OCI-LY7 (cell line): ENCODE measurements around the gene GREB1. TPM values are rescaled to one million over a fixed set of nuclear protein-coding genes. Genes with fewer than 3 reads are reported as not detected.

Experiments
- BruUV-seq: library from RNA; stranded (reverse); fragments of 400-500 nt; replicated peaks from 2 replicates; lab custom pipeline; 2021; lab: Mats Ljungman, UMichigan
- CTCF ChIA-PET: fragments of 300-600 bp; sonication (Branson Sonifier 250); formaldehyde crosslinking; loops from one replicate; lab custom pipeline; 2022; ENCODE audit warnings: antibody characterized with exemption; ENCODE audit not compliant: unreplicated experiment; lab: Charles Lee
- POLR2A ChIA-PET: fragments of 300-600 bp; sonication (Branson Sonifier 250); formaldehyde crosslinking; loops from one replicate; lab custom pipeline; 2022; ENCODE audit warnings: antibody characterized with exemption; lab: Charles Lee
- DNase-seq: peaks from one replicate; pipeline ENCODE4 v3.0.0-alpha.2; 2015; ENCODE audit warnings: low spot score
- H2AFZ ChIP-seq: fragments of 200-600 bp; sonication (generic), shearing (Covaris generic); 2 replicates; pipeline ENCODE4 v1.6.1; 2014; ENCODE audit warnings: mild to moderate bottlenecking, antibody characterized with exemption, low read length, moderate library complexity
- H3K27ac ChIP-seq: fragments of 200-600 bp; sonication (generic); 2 replicates; pipeline ENCODE4 v1.5.1; 2014; ENCODE audit warnings: mixed run types, low read depth, mild to moderate bottlenecking, moderate library complexity, low read length, inconsistent platforms; ENCODE audit not compliant: poor library complexity, severe bottlenecking
- H3K36me3 ChIP-seq: fragments of 200-600 bp; sonication (generic); 2 replicates; pipeline ENCODE4 v1.6.1; 2014; ENCODE audit warnings: mild to moderate bottlenecking, antibody characterized with exemption, low read length, moderate library complexity, mixed read lengths; ENCODE audit not compliant: insufficient read depth
- H3K4me1 ChIP-seq: fragments of 200-600 bp; sonication (generic); 2 replicates; pipeline ENCODE4 v1.5.1; 2014; ENCODE audit warnings: mild to moderate bottlenecking, low read length; ENCODE audit not compliant: insufficient read depth, poor library complexity, severe bottlenecking
- H3K4me2 ChIP-seq: fragments of 200-600 bp; sonication (generic); 2 replicates; pipeline ENCODE4 v1.6.1; 2014; ENCODE audit warnings: mild to moderate bottlenecking, low read length
- H3K4me3 ChIP-seq: fragments of 200-600 bp; sonication (generic); 2 replicates; pipeline ENCODE4 v1.5.1; 2014; ENCODE audit warnings: mild to moderate bottlenecking, low read depth, low read length; ENCODE audit not compliant: poor library complexity, severe bottlenecking
- H3K79me2 ChIP-seq: fragments of 200-600 bp; sonication (generic); 2 replicates; pipeline ENCODE4 v1.6.1; 2016; ENCODE audit warnings: low read depth, mild to moderate bottlenecking, low read length, moderate library complexity, mixed read lengths; ENCODE audit not compliant: insufficient read depth
- H3K9me2 ChIP-seq: fragments of 200-600 bp; sonication (generic); 2 replicates; pipeline ENCODE4 v1.6.1; 2016; ENCODE audit warnings: mild to moderate bottlenecking, low read length, mixed read lengths; ENCODE audit not compliant: insufficient read depth
- H3K9me3 ChIP-seq: fragments of 200-600 bp; sonication (generic); 2 replicates; pipeline ENCODE4 v1.6.1; 2014; ENCODE audit warnings: mild to moderate bottlenecking, mixed run types, low read length, mixed read lengths
- H4K20me1 ChIP-seq: fragments of 200-600 bp; sonication (generic); 2 replicates; pipeline ENCODE4 v1.6.1; 2014; ENCODE audit warnings: mild to moderate bottlenecking, antibody characterized with exemption, low read length, moderate library complexity, mixed read lengths; ENCODE audit not compliant: insufficient read depth
- EZH2phosphoT487 ChIP-seq: fragments of 200-600 bp; sonication (generic); IDR thresholded peaks from 2 replicates; pipeline ENCODE4 v1.6.1; 2018; ENCODE audit warnings: low read depth, borderline replicate concordance, mild to moderate bottlenecking, mixed run types, antibody characterized with exemption, low read length, moderate library complexity, mixed read lengths
- intact Hi-C: fragments of 100-400 bp; cut with micrococcal nuclease; formaldehyde crosslinking; loops from one replicate; pipeline ENCODE4 v1.10.0; 2022; ENCODE audit not compliant: unreplicated experiment
- total RNA-seq, 2 experiments: library from RNA; depleted of rRNA in 1 of 2; stranded (reverse); fragments of >200 nt in 1 of 2; shearing (Covaris generic) in 1 of 2; gene quantifications; 2 replicates each; pipeline ENCODE4 v1.2.3, GENCODE V29; 2014 to 2022
- TF ChIP-seq, protein P1 (sequence below): fragments of 200-600 bp; sonication (generic); conservative IDR thresholded peaks from 2 replicates; pipeline ENCODE4 v1.5.1; 2014; ENCODE audit warnings: mild to moderate bottlenecking, antibody characterized with exemption, low read length, moderate library complexity, mixed read lengths

GREB1 gene
- total RNA-seq, 2 experiments from 2014 or later, result 3.5 to 8.4 TPM

DNA sequence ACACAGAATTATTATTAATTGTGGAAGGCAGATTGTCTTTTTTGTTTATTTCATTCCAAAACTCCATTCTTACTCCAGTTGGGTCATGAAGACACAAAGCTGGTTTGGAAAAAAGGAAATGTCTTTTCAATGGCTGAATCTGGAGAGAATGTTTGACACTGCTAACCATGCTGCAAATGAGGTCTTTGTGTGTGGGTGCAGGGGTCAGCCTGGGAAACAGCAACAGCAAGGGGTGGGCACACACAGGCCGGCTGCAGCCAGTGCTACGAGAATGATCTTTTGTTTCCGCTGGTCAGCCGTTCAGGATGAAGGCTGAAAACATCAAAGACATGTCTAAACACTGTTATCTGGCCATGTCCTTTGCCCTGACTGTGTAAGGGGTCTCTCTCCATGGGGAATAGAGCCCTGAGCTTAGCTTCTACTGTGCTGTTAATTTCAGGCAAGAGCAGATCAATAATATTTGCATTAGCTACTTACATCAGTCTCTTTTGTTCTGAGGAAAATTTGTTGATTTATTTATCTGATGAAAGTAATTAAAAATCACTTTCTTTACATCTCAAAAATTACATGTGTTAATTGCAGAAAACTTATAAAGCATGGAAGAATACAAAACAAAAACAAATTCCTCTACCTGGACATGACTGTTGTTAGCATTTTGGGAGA lies 34.6 kb upstream of the GREB1 start:
- BruUV-seq, result no TSS peak
- CTCF ChIA-PET, result interaction anchor here (0.5 kb wide), 1 partner anchor 666 kb away, joined by 19 read pairs; no protein-coding TSS in a partner anchor

DNA sequence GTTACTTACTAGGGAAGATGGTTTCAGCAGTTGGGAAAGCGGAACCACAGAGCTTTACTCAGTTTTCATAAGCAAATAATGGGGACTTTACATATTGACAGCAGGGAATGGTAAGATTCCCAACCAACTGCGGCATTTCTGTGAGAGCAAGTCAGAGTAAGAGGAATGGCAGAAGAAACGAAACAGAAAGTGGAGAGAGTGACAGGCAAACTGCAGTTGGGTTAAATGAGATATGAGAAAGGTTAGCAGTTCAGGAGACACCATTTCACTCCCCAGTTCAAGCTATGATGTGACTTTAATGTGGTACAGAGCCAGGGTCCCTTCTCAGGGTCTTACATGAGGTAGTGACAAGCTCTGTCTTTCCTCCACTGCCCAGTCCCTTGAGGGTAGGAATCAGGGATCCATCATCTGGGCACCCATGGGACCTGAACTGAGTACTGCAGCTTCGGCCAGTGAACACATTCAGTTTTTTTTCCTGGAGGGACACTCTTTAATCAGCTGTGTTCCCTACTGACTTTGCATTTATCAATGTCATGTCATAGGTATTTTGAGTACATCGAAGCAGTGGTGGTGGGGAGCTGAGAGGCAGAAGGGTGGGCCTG lies 33.0 kb upstream of the GREB1 start:
- CTCF ChIA-PET, result no interaction called here
- POLR2A ChIA-PET, result no interaction called here
- Histone ChIP-seq H3K4me1 (no peaks in the 10 kb centered on the region), H3K36me3 (no peaks in the 10 kb centered on the region), H3K4me2 (no peak overlapping the region), H4K20me1 (no peaks in the 10 kb centered on the region), H3K9me3 (no peaks in the 10 kb centered on the region), H3K27ac (no peak overlapping the region), H3K4me3 (no peak overlapping the region), H3K79me2 (no peaks in the 10 kb centered on the region), H3K9me2 (no peaks in the 10 kb centered on the region), H2AFZ (no peak overlapping the region)
- no peak for DNase-seq
- TF ChIP-seq, protein P1, sequence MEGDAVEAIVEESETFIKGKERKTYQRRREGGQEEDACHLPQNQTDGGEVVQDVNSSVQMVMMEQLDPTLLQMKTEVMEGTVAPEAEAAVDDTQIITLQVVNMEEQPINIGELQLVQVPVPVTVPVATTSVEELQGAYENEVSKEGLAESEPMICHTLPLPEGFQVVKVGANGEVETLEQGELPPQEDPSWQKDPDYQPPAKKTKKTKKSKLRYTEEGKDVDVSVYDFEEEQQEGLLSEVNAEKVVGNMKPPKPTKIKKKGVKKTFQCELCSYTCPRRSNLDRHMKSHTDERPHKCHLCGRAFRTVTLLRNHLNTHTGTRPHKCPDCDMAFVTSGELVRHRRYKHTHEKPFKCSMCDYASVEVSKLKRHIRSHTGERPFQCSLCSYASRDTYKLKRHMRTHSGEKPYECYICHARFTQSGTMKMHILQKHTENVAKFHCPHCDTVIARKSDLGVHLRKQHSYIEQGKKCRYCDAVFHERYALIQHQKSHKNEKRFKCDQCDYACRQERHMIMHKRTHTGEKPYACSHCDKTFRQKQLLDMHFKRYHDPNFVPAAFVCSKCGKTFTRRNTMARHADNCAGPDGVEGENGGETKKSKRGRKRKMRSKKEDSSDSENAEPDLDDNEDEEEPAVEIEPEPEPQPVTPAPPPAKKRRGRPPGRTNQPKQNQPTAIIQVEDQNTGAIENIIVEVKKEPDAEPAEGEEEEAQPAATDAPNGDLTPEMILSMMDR, result no peak
- no peak for TF ChIP-seq EZH2phosphoT487
- intact Hi-C loops, result no loop called here
- BruUV-seq, result no TSS peak

More for the DNA sequence above, 34.6 kb upstream of the GREB1 start:
- Histone ChIP-seq H3K4me1 (no peaks in the 10 kb centered on the region), H3K4me3 (no peak overlapping the region), H3K4me2 (no peak overlapping the region), H3K27ac (no peak overlapping the region), H4K20me1 (no peaks in the 10 kb centered on the region), H2AFZ (no peak overlapping the region), H3K9me2 (no peaks in the 10 kb centered on the region), H3K79me2 (no peaks in the 10 kb centered on the region), H3K36me3 (no peaks in the 10 kb centered on the region), H3K9me3 (no peaks in the 10 kb centered on the region)
- TF ChIP-seq EZH2phosphoT487, result no peak
- TF ChIP-seq, protein P1, result no peak
- POLR2A ChIA-PET, result interaction anchor here (0.6 kb wide), 1 partner anchor 45 kb away, joined by 4 read pairs; no protein-coding TSS in a partner anchor
- no peak for DNase-seq
- intact Hi-C loops, result no loop called here
